GM12872 (cell line): ENCODE data around the gene MYH10.
A peak's percentile ranks its signal among the peaks of the same experiment; 100 is the strongest.

Source experiments
- TF ChIP-seq, protein P1 (sequence below): IDR thresholded peaks from 3 replicates; pipeline ENCODE4 v1.5.1; 2011; ENCODE audit warnings: low read depth, mild to moderate bottlenecking, low read length, moderate library complexity; ENCODE audit not compliant: insufficient read depth

The MYH10 gene

DNA sequence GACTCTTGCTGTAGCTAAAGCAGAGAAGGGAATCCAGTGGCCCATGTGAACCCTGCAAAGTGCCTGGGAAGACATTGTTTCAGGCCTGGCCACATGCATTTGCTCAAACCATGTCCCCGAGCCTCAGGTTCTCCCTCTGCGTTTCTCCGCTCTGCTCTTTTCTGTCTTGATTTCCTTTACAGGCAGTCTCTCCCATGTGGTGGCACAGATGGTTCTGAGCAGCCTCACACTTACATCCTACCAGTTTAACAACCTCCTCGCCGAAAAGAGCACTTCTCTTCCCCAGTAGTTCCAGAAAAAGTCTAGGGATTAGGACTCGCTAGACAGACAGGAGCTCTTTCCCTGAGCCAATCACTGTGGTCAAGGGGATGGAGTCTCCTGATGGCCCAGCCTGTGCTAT is 28.3 kb upstream of the MYH10 start:
- TF ChIP-seq, protein P1, sequence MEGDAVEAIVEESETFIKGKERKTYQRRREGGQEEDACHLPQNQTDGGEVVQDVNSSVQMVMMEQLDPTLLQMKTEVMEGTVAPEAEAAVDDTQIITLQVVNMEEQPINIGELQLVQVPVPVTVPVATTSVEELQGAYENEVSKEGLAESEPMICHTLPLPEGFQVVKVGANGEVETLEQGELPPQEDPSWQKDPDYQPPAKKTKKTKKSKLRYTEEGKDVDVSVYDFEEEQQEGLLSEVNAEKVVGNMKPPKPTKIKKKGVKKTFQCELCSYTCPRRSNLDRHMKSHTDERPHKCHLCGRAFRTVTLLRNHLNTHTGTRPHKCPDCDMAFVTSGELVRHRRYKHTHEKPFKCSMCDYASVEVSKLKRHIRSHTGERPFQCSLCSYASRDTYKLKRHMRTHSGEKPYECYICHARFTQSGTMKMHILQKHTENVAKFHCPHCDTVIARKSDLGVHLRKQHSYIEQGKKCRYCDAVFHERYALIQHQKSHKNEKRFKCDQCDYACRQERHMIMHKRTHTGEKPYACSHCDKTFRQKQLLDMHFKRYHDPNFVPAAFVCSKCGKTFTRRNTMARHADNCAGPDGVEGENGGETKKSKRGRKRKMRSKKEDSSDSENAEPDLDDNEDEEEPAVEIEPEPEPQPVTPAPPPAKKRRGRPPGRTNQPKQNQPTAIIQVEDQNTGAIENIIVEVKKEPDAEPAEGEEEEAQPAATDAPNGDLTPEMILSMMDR: no peak

DNA sequence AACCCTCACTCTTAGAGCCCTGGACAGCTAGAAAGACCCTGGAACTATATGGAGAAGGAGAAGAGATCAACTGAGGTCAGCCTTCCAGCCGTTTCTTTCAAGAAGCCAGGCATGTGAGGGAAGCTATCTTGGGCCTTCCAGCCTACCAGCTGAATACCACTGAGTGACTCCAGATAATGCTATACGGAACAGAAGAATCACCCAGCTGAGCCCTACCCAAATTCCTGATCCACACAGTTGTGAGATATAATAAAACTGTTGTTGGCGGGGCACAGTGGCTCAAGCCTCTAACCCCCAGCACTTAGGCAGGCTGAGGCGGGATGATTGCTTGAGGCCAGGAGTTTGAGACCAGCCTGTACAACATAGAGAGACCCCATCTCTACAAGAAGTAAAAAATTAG is 26.2 kb upstream of the MYH10 start:
- TF ChIP-seq, protein P1: no peak

DNA sequence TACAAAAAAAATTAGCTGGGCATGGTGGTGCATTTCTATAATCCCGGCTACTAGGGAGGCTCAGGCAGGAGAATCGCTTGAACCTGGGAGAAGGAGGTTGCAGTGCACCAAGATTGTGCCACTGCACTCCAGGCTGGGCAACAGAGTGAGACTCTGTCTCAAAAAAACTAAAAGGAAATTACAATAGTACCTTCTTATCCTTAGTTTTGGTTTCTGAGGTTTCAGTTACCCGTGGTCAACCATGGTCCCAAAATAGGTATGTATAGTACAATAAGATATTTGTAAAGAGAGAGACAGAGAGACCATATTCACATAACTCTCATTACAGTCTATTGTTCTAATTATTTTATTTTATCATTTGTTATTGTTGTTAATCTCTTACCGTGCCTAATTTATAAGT is 24.3 kb upstream of the MYH10 start:
- TF ChIP-seq, protein P1: no peak

DNA sequence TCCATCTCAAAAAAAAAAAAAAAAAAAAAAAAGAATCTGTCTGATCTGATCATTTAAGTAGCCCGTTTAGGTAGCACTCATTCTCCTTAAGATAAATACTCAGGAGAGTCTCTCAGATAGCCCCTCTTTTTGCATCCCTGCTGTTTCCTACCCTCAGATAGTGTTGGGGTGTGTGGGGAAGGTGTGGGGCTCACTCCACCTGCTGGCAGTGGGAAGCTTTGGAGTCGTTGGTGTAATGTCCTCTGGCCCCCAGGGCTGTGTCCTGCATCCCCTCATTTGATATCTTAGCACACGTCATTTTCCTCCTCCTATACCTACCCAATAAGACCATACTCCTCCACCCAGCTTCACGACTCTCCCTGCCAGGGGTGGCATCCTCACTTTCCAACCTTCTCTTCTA is 20.5 kb upstream of the MYH10 start:
- TF ChIP-seq, protein P1: 0 out of 3 replicates have a peak, but pooled peaks have one; percentile 13

DNA sequence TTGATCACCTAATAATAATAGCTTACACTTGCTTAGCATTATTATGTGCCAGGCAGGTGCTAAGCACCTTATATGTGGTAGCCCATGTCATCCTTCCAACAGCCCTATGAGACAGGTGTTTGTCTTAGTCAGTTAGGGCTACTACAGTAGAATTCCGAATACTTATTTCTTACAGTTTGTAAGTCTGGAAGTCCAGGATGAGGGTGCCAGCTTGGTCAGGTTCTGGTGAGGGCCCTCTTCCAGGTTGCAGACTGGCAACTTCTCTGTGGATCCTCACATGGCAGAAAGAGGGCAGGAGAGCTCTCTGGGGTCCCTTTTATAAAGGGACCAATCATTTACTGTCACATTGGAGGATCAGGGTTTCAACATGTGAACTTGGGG is 19.6 kb upstream of the MYH10 start:
- TF ChIP-seq, protein P1: no peak

DNA sequence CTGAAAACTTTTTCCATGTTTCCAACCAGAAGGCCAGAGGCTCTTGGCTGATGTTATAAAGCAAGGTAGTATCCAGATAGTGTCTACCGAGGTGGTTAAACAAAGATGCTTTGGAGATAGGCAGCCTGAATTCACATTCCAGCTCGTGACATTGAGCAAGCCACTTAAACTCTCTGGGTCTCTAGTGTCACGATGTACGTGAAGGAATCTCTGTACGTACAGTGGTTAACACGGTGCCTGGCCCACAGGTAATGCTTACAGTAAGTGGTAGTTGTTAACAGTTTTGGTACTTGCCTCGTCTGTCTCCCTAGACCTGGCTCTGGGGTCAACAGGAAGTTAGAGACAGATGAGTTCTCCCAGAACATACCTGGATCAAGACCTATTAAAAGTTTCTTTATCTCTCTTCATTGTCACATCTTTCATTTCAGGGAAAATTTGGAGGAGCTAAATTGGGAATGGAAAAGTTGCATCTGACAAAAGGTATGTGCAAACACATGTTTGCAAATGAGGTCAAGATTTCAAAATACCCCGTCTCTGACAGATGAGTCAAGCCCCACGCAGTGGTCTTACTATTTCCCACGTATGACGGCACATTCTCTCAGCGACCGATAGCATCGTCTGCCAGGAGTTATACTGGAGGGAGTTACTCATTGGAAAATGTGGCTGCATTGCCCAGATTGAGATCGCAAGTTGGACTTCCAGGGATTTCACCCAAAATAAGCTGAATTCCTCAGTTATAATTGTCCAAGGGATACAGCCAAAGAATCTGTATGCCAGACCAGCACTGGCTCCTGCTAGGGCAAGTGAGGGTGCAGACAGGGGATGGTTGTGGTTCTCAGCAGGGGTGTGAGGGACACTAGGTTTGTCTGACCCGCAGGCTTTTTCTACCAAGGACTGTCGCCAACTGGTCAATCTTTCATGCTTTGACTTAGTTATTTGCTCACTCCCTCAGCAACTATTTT is 18.9 kb upstream of the MYH10 start:
- TF ChIP-seq, protein P1: no peak

DNA sequence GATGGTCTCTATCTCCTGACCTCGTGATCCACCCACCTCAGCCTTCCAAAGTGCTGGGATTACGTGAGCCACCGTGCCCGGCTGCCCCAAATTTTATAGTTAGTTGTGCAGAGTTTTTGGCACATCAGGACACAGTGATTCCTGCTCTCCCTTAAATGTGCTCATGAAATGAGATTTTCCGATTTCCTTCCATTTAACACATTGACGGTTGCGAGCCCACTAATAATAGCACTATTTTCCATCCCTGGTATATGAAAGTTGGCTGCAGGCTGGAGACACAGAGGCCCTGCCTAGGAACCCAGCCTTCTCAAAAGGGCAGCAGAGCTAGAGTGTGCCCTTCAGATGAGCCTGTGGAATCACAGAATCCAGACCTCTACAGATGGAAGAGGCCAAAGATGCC is 17.4 kb upstream of the MYH10 start:
- TF ChIP-seq, protein P1: no peak
